Neural cell (in vitro differentiated cells): Measurements from ENCODE around the gene ARSB. TPM values are rescaled to one million over a fixed set of nuclear protein-coding genes. Genes with fewer than 3 reads are reported as not detected.

Source experiments
- H2AFZ ChIP-seq: fragments of 200-600, 300-800 bp; sonication (generic), shearing (Covaris generic); 2 replicates; pipeline ENCODE4 v1.6.0; 2014; ENCODE audit warnings: low read depth, mild to moderate bottlenecking, antibody characterized with exemption, low read length, moderate library complexity
- H3F3A ChIP-seq: fragments of 200-600 bp; shearing (Covaris generic); 2 replicates; pipeline ENCODE4 v1.6.1; 2016; ENCODE audit warnings: mild to moderate bottlenecking, moderate library complexity, mixed read lengths, antibody characterized with exemption, low read length; ENCODE audit not compliant: insufficient read depth, poor library complexity, severe bottlenecking
- H3K27ac ChIP-seq: fragments of 200-600, 300-800 bp; sonication (generic), shearing (Covaris generic); 2 replicates; pipeline ENCODE4 v1.5.1; 2014; ENCODE audit warnings: mild to moderate bottlenecking, low read length, moderate library complexity
- H3K27me3 ChIP-seq: fragments of 300-800, 200-600 bp; sonication (generic), shearing (Covaris generic); 2 replicates; pipeline ENCODE4 v1.6.0; 2014; ENCODE audit warnings: mild to moderate bottlenecking, low read depth, low read length, moderate library complexity; ENCODE audit not compliant: insufficient read depth
- H3K36me3 ChIP-seq: fragments of 300-800, 200-600 bp; sonication (generic), shearing (Covaris generic); 2 replicates; pipeline ENCODE4 v1.5.1; 2014; ENCODE audit warnings: mild to moderate bottlenecking, antibody characterized with exemption, low read length, moderate library complexity; ENCODE audit not compliant: insufficient read depth
- H3K4me2 ChIP-seq: fragments of 300-800, 200-600 bp; sonication (generic), shearing (Covaris generic); 2 replicates; pipeline ENCODE4 v1.6.0; 2014; ENCODE audit warnings: mild to moderate bottlenecking, low read length
- H3K4me3 ChIP-seq: fragments of 300-800, 200-600 bp; sonication (generic), shearing (Covaris generic); 2 replicates; pipeline ENCODE4 v1.5.1; 2014; ENCODE audit warnings: mild to moderate bottlenecking, low read length, moderate library complexity
- H3K79me2 ChIP-seq: fragments of 200-600 bp; shearing (Covaris generic); replicated peaks from 2 replicates; pipeline ENCODE4 v1.6.0; 2014; ENCODE audit warnings: mild to moderate bottlenecking, low read length, moderate library complexity; ENCODE audit not compliant: insufficient read depth
- H3K9ac ChIP-seq: fragments of 300-800, 200-600 bp; sonication (generic), shearing (Covaris generic); 2 replicates; pipeline ENCODE4 v1.6.1; 2016; ENCODE audit warnings: mild to moderate bottlenecking, low read length, mixed read lengths
- H3K9me2 ChIP-seq: fragments of 200-600 bp; shearing (Covaris generic); 2 replicates; pipeline ENCODE4 v1.6.1; 2016; ENCODE audit warnings: mild to moderate bottlenecking, low read length, mixed read lengths; ENCODE audit not compliant: insufficient read depth
- H3K9me3 ChIP-seq: fragments of 200-600, 300-800 bp; sonication (generic), shearing (Covaris generic); 2 replicates; pipeline ENCODE4 v1.6.1; 2016; ENCODE audit warnings: mild to moderate bottlenecking, mixed run types, low read length, moderate library complexity, mixed read lengths
- H4K20me1 ChIP-seq: fragments of 200-600 bp; shearing (Covaris generic); 2 replicates; pipeline ENCODE4 v1.6.1; 2016; ENCODE audit warnings: mild to moderate bottlenecking, mixed run types; ENCODE audit not compliant: insufficient read depth
- CTCF ChIP-seq: fragments of 450-650 bp; IDR thresholded peaks from 2 replicates; pipeline ENCODE4 v1.5.1; 2014; ENCODE audit warnings: antibody characterized with exemption, mild to moderate bottlenecking, moderate library complexity; ENCODE audit not compliant: poor library complexity, severe bottlenecking
- EP300 ChIP-seq: fragments of 450-650 bp; conservative IDR thresholded peaks from 2 replicates; pipeline ENCODE4 v1.6.1; 2014; ENCODE audit warnings: antibody characterized with exemption, mild to moderate bottlenecking, moderate library complexity; ENCODE audit not compliant: poor library complexity, severe bottlenecking
- EZH2 ChIP-seq: fragments of 200-600, 300-800 bp; shearing (Covaris generic), sonication (generic); IDR thresholded peaks from 2 replicates; pipeline ENCODE4 v1.6.1; 2014; ENCODE audit warnings: antibody characterized with exemption, low read length, borderline replicate concordance, mild to moderate bottlenecking; ENCODE audit not compliant: insufficient read depth, poor library complexity, severe bottlenecking
- MXI1 ChIP-seq: fragments of 450-650 bp; conservative IDR thresholded peaks from 2 replicates; pipeline ENCODE4 v1.6.1; 2014; ENCODE audit warnings: antibody characterized with exemption, mild to moderate bottlenecking; ENCODE audit not compliant: poor library complexity, severe bottlenecking
- POLR2AphosphoS5 ChIP-seq: IDR thresholded peaks from 2 replicates; pipeline ENCODE4 v1.6.1; 2012
- RAD21 ChIP-seq: fragments of 450-650 bp; conservative IDR thresholded peaks from 2 replicates; pipeline ENCODE4 v1.6.1; 2014; ENCODE audit warnings: antibody characterized with exemption, mild to moderate bottlenecking, moderate library complexity
- SMC3 ChIP-seq: fragments of 450-650 bp; conservative IDR thresholded peaks from 2 replicates; pipeline ENCODE4 v1.6.1; 2014; ENCODE audit warnings: antibody characterized with exemption, mild to moderate bottlenecking, moderate library complexity; ENCODE audit not compliant: poor library complexity
- TAF1 ChIP-seq: IDR thresholded peaks from 2 replicates; pipeline ENCODE4 v1.6.1; 2012; ENCODE audit warnings: low read depth
- polyA plus RNA-seq: library from polyadenylated mRNA; depleted of rRNA; stranded (reverse); fragments of >200 nt; gene quantifications from 2 replicates; pipeline ENCODE4 v1.2.3, GENCODE V29; 2014
- TF ChIP-seq, protein P1 (sequence below): IDR thresholded peaks from 2 replicates; pipeline ENCODE4 v1.6.1; 2012; ENCODE audit warnings: borderline replicate concordance

ARSB gene
- polyA plus RNA-seq, 1 donor from 2014 or later, result 8.7 TPM

DNA sequence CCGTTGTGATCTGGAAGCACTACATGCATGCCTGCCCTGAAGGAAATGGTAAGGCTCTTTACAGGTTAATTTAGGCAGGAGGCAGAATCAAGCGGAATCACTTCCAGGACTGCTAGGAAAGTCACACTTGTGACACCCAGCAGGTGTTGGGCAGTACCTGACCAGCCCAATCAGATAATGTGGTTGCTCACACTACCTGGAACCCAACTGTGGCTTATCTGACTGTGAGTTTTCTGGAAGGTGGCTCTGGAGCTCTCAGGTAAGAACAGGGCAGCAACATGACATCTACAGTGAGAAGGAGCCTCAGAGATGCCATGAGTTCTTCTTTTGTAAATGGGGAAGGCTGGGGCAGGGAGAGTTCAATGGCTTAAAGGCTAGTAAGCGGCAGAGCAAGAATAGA is 146.4 kb downstream of the ARSB start:
- Histone ChIP-seq H3K79me2 (no peaks in the 10 kb centered on the region), H3K27ac (no peak overlapping the region), H3K9ac (no peak overlapping the region), H3K36me3 (no peaks in the 10 kb centered on the region), H3K9me3 (no peaks in the 10 kb centered on the region), H4K20me1 (no peaks in the 10 kb centered on the region), H2AFZ (no peak overlapping the region), H3K27me3 (no peaks in the 10 kb centered on the region), H3K9me2 (no peaks in the 10 kb centered on the region), H3K4me2 (no peak overlapping the region), H3K4me3 (no peak overlapping the region), H3F3A (no peaks in the 10 kb centered on the region)
- TF ChIP-seq, protein P1, sequence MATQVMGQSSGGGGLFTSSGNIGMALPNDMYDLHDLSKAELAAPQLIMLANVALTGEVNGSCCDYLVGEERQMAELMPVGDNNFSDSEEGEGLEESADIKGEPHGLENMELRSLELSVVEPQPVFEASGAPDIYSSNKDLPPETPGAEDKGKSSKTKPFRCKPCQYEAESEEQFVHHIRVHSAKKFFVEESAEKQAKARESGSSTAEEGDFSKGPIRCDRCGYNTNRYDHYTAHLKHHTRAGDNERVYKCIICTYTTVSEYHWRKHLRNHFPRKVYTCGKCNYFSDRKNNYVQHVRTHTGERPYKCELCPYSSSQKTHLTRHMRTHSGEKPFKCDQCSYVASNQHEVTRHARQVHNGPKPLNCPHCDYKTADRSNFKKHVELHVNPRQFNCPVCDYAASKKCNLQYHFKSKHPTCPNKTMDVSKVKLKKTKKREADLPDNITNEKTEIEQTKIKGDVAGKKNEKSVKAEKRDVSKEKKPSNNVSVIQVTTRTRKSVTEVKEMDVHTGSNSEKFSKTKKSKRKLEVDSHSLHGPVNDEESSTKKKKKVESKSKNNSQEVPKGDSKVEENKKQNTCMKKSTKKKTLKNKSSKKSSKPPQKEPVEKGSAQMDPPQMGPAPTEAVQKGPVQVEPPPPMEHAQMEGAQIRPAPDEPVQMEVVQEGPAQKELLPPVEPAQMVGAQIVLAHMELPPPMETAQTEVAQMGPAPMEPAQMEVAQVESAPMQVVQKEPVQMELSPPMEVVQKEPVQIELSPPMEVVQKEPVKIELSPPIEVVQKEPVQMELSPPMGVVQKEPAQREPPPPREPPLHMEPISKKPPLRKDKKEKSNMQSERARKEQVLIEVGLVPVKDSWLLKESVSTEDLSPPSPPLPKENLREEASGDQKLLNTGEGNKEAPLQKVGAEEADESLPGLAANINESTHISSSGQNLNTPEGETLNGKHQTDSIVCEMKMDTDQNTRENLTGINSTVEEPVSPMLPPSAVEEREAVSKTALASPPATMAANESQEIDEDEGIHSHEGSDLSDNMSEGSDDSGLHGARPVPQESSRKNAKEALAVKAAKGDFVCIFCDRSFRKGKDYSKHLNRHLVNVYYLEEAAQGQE, result no peak
- no peak for TF ChIP-seq SMC3
- TF ChIP-seq POLR2AphosphoS5, result no peak
- TF ChIP-seq EP300, result no peak
- TF ChIP-seq MXI1, result no peak
- no peak for TF ChIP-seq RAD21
- no peak for TF ChIP-seq EZH2
- no peak for TF ChIP-seq TAF1
- TF ChIP-seq CTCF, result no peak

DNA sequence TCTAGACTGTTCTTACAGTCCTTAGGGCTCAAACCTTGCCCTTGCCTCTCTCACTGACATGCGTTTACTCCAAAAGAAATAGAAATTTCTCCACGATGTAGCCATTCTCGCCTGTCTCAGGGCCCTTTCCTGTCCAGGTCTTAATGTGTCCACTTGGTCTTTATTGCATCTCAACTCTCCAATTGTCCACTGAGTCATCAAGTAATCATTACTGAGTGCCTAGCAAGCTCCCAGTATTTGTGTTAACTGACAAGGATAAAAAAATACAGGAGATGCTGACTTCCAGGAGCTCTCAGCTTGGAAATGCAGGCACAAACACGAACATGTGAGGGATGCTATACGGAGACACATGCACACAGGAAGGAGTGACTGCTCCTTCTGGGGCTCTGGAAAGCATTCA is 147.3 kb downstream of the ARSB start:
- Histone ChIP-seq H3K4me3 (no peak overlapping the region), H3K9ac (no peak overlapping the region), H3F3A (no peaks in the 10 kb centered on the region), H3K36me3 (no peaks in the 10 kb centered on the region), H3K79me2 (no peaks in the 10 kb centered on the region), H3K4me2 (no peak overlapping the region), H3K9me2 (no peaks in the 10 kb centered on the region), H2AFZ (no peak overlapping the region), H3K27ac (no peak overlapping the region), H3K27me3 (no peaks in the 10 kb centered on the region), H3K9me3 (no peaks in the 10 kb centered on the region), H4K20me1 (no peaks in the 10 kb centered on the region)
- TF ChIP-seq EP300 (no peak), POLR2AphosphoS5 (no peak), MXI1 (no peak), TAF1 (no peak), EZH2 (no peak), CTCF (no peak), SMC3 (no peak), RAD21 (no peak)
- TF ChIP-seq, protein P1, result no peak
